GM21529 (cell line): ENCODE data around the gene C16orf92.
"Not testable (repeated sequence)": the region's sequence is repeated elsewhere in the genome, so short reads cannot be mapped to it uniquely, and the experiment has no call there.

Experiments
- ATAC-seq: cut with Tn5 transposase; IDR thresholded peaks from one replicate; pipeline ENCODE4 v1.9.1; 2021; ENCODE audit not compliant: unreplicated experiment

The C16orf92 gene

DNA sequence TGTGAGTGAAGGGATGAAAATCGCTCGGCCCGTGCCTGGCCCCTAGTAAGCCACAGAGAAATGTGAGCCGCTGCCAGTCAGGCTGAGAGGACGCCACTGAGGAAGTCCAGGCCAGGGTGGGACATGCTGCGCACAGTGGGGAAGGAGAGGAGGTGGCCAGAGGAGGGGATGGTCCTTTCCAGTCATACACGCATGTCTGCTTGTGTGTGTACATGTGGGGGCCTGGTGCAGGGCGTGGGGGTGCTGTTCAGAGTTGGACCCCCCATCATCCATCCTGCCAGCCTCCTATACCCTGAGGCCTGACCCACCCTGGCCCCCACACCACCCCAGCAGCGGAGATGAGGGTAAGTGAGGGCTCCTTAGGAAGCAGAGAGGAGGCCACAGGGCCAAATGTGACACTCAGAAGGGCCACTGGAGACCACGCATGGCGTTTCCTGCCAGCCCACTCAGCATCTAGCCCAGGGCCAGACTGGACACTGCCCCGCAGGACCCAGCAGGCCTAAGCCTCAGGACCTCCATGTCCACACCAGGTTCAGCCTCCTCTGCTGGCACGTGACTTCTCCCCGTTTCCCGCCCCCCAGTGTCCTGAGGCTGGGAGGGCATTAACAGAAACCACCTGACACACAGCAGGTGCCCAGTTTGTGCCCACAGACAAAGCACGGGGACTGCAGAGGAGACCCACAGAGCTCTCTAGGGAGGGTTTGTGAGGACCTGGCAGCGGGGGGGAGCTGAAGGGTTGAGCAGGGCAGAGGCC, 19.2 kb upstream of the C16orf92 start:
- no peak for ATAC-seq

DNA sequence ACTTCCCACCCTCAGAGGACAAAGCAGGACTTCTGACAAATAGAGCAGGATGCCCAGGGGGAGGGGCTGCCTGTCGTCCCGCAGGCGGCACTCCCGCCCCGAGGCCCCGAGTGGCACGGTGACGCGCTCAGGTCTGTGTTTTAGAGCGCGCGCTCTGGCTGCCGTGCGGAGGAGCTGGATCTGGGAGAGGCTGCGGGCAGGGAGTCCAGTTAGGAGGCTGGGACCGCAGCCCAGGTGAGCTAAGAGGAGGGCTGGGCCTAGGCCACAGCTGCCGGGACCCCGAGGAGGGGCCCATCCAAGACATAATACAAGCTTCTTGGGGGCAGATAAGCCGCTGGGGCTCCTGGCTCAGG, 18.6 kb upstream of the C16orf92 start:
- no peak for ATAC-seq

DNA sequence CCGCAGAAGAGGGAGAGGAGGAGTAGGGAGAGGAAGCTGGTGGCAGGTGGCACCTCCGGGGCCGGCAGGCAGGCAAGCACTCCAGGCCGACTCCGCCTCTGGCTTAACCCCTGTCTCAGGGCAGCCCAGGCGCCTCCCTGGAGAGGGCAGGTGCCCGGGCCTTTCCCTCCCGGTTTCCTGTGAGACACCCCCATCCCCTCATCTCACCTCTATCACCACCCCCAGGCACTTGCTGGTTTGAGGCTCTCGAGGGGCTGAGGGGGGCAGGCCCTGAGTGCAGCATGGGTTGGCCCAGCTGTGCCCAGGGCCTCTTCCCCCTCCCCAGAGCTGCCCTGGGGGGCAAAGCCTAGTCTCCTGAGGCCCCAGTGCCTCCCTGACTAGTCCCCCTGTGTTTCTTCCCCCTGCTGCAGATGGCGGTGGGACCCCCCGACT, 18.2 kb upstream of the C16orf92 start:
- ATAC-seq, result no peak

DNA sequence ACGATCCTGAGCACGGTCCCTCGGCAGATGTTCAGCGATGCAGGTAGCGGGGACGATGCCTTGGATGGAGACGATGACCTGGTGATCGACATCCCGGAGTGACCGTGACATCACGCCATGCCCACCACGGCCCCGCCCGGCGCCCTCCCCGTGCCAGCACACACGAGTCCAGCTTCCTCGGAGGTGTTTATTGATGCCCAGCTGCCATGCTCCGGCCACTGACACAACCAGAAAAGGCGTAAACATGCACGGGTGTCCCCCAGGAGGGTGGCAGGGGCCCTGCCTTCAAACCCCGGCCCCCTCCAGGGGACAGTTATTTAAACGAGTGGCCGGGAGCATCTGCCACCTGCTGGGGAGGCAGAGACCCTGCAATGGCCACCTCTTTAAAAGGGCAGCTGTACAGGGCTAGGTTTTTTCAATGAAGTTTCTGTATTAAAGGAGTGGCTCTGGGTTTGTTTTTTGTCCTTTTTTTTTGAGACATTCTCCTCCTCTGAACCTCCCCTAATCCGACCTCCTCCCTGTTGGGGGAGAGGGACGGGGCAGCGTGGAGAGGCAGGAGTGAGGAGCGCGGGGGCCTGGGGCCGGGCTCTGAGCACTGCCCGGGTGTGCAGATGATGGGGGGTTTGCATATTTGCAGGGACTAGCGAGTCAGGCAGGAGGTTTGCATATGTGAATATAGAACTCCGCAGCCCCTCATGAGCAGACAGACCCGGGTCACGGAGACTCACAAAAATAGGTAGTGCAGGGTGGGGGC, 17.5 kb upstream of the C16orf92 start:
- no peak for ATAC-seq

DNA sequence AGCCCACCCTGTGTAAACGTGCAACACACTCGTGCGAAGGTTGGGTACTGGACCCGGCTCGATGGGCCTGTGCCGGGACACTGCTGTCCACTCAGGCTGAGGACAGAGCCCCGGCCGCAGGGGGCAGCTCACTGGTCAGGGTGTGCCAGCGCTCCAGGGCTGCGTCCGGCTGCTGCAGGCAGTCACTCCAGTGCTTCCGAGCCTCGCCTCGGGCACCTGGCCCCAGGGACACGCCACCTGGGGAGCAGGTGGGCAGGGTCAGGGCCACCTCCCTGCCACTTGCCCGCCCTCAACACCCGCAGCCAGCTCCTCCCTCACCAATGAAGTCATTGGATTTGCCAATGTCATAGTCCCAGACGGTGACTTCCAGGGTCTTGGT, 16.9 kb upstream of the C16orf92 start:
- no peak for ATAC-seq

DNA sequence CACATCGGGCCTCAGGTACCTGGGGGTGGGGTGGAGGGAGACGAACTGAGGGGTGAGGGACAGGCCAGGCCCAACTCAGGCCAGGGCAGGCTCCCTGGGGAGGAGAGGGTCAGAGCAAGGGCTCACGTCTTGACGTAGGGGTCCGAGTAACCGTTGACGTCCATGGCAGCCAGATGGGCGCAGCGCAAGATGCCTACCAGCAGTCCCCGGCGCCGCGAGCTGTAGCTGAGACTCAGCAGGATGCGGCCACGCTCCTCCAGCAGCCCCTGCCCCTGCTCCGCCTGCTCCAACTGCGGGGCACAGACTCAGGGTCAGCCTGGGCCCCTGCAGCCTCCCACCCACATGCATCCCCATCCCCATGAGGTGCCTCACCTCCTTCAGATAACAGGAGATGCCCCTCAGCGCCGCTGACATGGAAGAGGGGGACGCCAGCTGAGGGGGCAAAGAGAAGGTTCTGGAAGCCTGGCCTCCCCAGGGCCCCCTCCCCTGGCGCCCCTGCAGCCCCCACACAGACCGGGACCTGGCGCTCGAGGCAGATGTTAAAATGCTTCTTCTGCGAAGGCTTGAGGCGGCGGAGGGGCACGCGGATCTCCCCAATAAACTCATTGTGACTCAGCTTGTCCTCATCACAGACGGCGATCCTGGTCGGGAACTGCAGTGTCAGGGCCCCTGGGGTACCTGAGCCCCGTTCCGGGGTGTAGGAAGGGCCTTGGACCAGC, 16.2 kb upstream of the C16orf92 start:
- no peak for ATAC-seq

DNA sequence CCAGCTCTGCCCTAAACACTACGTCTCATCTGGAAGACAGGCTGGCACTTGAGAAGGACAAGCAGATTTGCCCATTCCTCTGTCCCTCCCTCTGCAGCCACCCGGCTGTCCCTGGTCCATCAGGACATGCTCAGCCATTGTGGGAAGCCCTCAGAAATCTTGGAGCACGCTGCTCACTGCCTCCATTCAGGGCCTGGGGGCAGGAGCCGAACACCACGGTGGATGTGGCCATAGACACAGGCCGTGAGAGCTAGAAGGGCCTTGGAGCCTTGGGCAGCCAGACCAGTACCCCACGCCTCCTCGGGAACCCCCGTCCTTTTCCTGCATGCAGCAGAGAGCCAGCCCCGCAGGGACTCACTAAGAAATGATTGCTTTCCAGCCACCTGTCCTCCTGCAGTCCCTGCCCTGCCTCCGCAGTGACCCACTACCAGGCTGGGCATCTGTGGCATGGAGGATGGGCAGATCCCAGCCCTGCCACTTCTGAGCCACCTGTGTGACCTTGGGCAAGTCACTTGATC, 15.6 kb upstream of the C16orf92 start:
- ATAC-seq, result no peak

DNA sequence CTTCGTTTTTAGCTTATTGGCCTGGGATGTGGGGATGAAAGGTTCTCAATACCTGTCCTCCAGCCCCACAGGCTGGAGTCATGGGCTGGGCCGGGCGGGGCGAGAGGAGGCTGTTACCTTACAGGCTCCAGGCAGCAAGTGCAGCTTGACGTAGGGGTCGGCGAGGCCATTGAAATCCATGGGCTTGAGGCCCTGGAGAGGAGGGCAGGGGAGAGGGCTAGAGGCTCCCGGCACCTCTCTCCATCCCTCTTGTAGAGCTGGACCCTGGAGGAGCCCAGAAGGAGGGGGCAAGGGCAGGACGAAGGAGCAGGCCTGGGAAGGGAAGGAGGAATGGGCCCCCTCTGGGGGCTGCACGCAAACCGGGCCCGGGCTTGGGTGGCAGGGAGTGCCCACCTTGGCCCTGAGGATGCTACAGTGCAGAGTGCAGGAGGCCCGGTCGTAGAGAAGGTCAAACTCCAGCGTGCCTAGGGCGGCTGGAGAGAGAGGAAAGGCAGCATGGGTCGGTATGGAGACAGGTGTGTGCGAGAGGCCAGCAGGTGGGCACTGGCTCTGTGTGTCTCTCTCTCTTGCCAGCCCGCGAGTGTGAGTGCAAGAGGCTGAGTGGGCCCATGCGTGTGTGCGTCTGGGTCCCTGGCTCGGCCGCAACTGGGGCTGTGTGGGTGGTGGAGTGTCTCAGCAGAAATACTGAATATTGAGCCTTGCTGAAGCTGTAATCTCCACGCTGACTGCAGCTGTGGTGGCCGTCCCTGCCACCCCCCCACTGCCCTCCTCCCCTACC, 13.7 kb upstream of the C16orf92 start:
- ATAC-seq, result no peak

DNA sequence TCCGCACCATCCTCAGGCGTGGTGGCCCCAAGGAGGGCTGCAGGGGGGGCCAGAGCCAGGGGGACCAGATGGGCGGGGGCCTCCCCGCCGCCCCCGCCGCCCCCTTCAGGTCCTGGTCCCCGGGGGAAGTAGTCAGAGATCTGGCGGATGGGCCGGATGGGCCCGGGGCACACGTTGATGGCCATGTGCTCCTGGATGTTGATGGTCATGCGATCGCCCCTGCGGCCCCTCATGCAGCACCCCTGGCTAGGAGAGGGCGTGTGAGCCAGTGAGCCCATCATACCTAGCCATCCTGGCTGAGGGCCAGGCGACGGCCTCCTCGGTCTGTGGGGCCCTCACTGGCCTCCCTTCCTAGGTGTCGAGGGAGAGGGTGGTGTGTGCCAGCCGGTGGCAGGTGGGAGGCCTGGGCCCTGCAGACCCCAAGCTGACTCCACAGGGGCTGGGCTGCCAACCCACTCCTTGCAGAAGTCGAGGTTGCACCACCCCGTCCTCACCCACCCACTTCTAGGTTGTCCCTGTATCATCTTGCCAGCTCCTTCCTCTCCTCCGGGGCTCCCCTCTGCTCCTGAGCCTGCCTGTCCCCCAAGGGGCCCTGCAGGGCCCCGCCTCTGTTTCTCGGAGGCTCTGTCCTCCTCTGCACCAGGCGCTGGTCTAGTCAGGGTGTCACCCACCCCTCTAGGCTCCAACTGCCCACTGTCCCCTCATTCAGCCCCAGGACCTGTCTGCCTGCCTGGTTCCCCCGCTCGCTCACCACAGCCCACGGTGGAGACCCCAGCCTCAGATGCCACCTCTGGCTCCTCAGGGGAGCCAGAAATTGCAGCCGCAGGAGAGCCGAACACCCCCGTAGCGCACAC, 12.8 kb upstream of the C16orf92 start:
- no peak for ATAC-seq

DNA sequence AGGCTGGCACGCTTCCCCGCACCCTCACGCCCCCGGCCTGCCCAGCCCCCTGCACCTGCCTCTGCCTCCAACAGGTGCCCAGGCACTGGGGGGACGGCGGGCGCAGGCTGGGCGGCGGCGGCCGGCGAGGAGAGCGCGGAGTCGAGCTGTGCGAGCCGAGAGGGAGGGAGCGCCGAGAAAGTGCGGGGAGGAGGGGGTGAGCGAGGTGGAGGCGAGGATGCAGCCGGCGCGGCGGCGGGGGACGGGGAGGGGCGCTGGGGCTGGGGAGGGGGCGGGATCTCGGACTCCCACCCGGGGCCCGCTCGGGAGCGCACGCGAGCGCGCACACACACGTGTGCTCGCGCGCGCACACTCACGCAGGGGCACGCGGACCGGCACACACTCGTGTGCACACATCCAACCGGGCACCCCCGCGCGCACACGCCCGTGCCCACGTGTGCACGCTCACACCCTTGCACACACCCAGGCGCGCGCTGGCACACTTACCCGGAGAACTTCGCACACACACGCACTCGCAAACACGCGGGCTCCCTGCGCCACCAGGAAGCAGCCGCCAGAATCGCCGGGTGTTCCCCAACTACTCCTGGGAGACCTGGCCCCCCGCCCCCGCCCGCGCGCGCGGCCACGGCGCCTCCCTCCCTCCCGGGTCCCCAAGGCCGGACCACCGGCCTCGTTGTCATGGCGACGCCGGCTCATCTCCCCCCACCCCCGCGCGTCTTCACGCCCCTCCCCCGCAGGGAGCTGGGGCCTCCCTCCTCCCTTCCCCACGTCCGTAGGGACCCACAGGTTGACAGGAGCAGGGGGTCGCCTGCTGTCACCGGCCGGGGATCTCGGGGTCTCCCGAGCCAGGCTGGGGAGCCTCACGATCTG, 11.9 kb upstream of the C16orf92 start, which contains the start of gene DOC2A:
TSS of gene DOC2A (minus strand) at position 184 of the 870 bp plus-strand sequence. CDS start 805 bp downstream, outside the sequence.
- no peak for ATAC-seq

DNA sequence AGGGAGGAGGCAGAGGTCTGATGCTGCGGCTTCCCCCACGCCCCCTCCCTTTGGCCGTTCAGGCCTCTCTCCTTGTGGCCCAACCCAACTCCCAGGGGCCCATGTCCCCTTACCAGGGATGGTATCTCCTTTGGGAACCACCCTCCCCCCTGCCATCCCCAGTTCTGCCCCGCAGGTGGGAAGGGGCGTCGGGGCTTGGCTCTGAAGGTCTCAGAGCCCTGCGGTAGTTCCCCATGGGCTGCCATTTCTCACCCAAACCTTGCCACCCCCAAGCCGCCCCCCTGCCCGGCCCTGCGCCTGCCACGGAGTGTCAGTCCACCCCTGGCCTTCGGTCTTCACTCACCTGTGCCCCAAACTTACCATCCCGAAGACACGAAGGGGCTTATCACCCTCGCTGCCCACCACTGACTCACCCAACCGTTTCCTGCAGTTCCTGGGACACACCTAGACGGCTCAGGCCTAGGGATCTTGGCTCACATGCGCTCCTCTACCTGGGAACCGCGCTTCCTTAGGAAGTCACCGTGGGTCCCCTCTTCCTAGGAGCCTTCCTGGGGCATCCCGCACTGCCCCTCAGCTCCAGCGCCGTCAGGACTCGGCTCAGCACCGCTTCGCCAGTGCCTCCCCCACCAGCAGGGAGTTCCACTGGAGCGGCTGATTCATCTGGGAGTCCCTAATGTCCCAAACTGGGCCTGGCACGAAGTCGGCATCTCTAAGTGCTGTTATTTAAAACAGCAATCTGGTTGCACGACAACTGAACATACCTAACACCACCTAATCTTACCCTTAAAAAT, 11.1 kb upstream of the C16orf92 start:
- no peak for ATAC-seq

DNA sequence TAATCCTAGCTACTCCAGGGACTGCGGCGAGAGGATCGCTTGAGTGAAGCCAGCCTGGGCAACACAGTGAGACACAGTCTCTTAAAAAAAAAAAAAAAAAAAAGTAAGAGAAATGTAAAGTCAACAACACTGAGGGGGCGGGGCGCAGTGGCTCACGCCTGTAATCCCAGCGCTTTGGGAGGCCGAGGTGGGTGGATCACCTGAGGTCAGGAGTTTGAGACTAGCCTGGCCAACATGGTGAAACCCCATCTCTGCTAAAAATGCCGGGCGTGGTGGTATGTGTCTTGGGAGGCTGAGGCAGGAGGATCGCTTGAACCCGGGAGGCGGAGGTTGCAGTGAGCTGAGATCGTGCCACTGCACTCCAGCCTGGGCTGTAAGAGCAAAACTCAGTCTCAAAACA, 10.4 kb upstream of the C16orf92 start:
- not testable (repeated sequence) for ATAC-seq

DNA sequence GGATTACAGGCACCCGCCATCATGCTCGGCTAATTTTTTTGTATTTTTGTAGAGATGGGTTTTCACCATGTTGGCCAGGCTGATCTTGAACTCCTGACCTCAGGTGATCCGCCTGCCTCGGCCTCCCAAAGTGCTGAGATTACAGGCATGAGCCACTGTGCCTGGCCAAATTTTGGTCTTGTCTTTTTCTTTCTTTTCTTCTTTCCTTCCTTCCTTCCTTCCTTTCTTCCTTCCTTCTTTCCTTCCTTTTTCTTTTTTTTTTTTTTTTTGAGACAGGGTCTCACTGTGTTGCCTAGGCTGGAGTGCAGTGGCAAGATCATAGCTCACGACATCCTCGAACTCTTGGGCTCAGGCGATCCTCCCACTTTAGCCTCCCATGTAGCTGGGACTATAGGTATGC, 7.5 kb upstream of the C16orf92 start:
- not testable (repeated sequence) for ATAC-seq

DNA sequence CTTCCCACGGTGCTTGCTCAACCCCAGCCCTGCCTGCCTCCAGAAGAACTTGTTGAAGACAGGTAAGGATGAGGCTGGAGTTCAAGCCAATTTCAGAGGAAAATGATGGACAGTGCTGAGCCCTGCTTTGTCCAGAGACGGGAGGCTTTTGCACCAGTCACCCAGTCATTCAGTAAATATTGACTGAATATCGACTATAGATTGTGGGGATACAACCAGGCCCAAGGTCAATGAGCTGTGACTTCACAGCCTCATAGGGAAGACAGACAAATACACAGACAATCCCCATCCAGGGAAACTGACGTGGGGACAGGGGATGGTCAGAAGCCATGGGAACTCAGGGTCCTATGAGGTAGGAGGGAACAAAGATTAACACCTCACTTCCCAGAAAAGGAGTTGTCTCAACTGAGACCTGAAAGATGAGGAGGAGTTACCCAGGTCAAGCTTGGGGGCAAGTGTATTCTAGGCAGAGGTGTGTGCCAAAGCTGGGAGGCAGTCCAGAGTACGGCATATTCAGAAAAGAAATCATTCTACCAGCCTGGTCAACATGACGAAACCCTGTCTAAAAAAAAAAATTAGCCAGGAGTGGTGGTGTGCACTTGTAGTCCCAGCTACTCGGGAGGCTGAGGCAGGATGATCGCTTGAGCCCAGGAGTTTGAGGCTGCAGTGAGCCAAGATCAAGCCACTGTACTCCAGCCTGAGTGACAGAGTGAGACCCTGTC, 6.3 kb upstream of the C16orf92 start:
- ATAC-seq, result no peak

DNA sequence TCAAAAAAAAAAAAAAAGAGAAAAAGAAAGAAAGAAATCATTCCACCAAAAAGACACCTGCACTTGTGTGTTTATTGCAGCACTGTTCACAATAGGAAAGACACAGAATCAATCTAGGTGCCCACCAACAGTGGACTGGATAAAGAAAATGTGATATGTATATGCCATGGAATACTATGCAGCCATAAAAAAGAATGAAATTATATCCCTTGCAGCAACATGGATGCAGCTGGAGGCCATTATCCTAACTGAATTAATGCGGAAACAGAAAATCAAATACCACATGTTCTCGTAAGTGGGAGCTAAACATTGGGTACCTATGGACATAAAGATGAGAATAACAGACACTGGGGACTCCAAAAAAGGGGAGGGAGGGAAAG, 5.7 kb upstream of the C16orf92 start:
- ATAC-seq, result no peak

DNA sequence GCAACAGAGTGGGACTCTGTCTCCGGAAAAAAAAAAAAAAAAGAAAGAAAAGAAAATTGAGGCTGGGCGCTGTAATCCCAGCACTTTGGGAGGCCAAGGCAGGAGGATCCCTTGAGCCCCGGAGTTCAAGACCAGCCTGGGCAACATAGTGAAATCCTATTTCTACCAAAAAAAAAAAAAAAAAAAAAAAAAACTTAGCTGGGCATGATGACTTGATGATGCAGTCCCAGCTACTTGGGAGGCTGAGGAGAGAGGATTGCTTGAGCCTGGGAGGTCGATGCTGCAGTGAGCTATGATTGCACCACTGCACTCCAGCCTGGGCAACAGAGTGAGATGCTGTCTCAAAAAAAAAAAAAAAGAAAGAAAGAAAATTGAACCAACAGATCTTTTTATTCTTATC, 5.1 kb upstream of the C16orf92 start:
- not testable (repeated sequence) for ATAC-seq

DNA sequence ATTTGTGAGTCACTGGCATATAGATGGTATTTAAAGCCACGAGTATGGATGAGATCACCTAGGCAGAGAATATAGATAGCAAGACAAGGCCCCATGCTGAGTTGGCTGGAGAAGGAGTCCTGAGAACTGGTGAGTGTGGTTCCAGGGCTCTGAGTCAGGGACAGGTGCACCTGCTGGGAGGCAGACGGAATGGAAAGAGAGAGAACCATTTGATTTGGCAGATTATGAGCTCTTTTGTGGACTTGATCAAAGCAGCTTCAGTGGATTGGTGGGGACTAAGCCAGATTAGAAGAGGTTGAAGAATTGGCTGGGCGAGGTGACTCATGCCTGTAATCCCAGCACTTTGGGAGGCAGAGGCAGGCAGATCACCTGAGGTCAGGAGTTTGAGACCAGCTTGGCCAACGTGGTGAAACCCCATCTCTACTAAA, 4.3 kb upstream of the C16orf92 start:
- no peak for ATAC-seq

DNA sequence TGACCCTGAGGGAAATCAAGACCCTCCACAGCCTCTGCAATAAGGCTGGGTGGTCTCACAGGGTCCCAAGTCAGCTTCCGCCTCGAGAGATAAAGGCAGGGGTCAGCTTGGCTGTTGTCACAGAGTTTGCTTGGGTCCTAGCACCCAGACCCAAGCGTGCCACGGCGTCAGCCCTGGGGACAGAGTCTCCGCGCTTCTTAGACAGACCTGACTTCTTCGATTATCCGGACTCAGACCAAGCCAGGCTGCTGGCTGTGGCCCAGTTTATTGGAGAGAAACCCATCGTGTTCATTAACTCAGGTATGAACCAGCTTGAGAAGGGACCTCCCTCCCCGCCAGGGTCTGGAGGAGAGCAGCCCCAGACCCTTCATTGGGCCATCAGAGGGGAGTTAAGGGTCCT, 588 bp downstream of the C16orf92 start:
- no peak for ATAC-seq
